ENCODE measurements around the gene VKORC1. TPM values are rescaled to one million over a fixed set of nuclear protein-coding genes. Genes with fewer than 3 reads are reported as not detected.

VKORC1 gene
- polyA plus RNA-seq, 1 donor: 51.8 TPM

DNA sequence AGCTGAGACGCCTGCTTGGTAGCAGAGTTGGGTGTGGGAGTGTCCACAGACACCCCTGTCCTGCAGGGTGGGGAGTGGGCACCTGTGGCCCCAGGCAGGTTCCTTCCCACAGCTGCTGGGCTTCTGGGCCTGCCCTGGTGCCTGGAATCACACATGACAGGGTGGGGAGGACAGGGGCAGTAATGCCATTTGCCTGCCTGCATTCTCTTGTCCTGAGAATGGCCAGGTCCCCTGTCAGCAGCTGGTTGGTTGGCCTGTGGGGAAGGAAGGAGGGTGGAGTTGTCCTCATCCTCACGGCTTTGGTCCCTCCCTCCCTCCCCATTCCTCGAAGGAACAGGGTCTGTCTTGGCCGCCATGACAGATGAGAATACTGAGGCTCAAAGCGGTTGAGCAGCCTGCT, 11.0 kb downstream of the VKORC1 start:
- WGBS (ENCODE audit: insufficient coverage, low lambda C conversion rate): no CpG with 5 or more reads among the region's 5 CpGs
- Histone ChIP-seq H3K27ac (ENCODE audit: low read length) (no peak overlapping the region), H3K36me3 (ENCODE audit: control insufficient read depth, insufficient read depth, low read length) (peaks cover 64% of the 10 kb centered on the region), H3K4me1 (ENCODE audit: control insufficient read depth, insufficient read depth, low read length) (no peaks in the 10 kb centered on the region), H3K9me3 (ENCODE audit: control insufficient read depth, low read depth, low read length) (peaks cover 7% of the 10 kb centered on the region), H3K4me3 (ENCODE audit: low read length) (no peak overlapping the region), H3K27me3 (ENCODE audit: control insufficient read depth, insufficient read depth, low read length) (no peaks in the 10 kb centered on the region)
- no peak for DNase-seq

DNA sequence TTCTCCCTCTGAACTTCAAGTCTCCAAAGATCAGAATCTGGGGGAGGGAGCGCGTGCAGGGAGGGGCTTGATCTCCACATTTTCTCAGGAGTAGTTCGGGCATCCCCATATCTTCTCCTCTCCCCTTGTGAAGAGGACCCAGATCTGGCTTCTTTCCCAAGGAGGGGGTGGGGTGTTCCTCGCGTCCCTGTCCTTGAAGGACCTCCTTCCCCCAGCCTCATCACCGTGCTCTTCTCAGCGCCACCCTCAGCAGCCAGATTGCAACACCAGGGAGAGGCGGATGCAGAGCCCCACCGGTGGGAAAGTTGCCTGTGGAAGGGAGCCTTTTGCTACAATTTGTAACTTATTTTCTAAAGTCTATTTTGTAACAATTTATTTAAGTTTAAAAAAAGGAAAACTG, 11.5 kb downstream of the VKORC1 start:
- Histone ChIP-seq H3K36me3 (ENCODE audit: control insufficient read depth, insufficient read depth, low read length) (peaks cover 69% of the 10 kb centered on the region), H3K4me1 (ENCODE audit: control insufficient read depth, insufficient read depth, low read length) (no peaks in the 10 kb centered on the region), H3K27ac (ENCODE audit: low read length) (no peak overlapping the region), H3K4me3 (ENCODE audit: low read length) (no peak overlapping the region), H3K9me3 (ENCODE audit: control insufficient read depth, low read depth, low read length) (peaks cover 9% of the 10 kb centered on the region), H3K27me3 (ENCODE audit: control insufficient read depth, insufficient read depth, low read length) (no peaks in the 10 kb centered on the region)
- no CpG with 5 or more reads among the region's 9 CpGs for WGBS (ENCODE audit: insufficient coverage, low lambda C conversion rate)
- no peak for DNase-seq

DNA sequence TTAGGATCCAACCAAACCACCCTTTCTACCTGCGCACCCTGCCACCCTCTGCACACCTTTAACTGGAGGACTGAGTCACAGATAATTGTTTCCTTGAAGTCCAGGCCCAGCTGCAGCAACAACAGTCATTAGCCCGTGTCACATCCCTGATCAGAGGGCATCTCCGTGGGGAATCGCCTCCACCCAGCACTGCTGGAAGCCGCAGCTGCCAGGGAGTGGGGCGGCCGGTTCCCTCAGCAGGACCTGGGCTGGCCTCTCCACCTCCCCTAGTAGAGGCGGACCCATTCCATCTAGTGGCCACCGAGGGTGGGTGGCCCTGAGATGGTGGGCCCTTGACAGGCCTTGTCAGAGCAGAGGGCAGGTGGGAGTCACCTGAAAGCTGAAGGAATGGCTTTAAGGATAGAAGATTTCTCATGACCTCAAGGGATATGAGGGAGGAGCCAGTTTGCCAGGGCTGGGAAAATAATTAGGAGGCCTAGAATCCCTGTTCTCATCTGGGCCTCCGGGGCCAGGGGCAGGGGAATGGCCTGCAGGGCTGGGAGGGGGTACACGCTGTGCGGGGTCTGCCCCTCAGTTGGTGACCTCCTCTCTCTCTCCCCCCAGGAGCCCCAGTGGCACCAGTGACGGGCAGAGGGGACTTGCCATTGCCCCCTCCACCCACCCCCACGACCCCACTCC, 12.1 kb downstream of the VKORC1 start:
- H3K36me3 ChIP-seq (ENCODE audit: control insufficient read depth, insufficient read depth, low read length): peaks cover 73% of the 10 kb centered on the region
- DNase-seq: no peak
- no CpG with 5 or more reads among the region's 14 CpGs for WGBS (ENCODE audit: insufficient coverage, low lambda C conversion rate)
- H3K27ac ChIP-seq (ENCODE audit: low read length): no peak overlapping the region
- no peaks in the 10 kb centered on the region for H3K4me1 ChIP-seq (ENCODE audit: control insufficient read depth, insufficient read depth, low read length)
- peaks cover 14% of the 10 kb centered on the region for H3K9me3 ChIP-seq (ENCODE audit: control insufficient read depth, low read depth, low read length)
- H3K4me3 ChIP-seq (ENCODE audit: low read length): no peak overlapping the region
- no peaks in the 10 kb centered on the region for H3K27me3 ChIP-seq (ENCODE audit: control insufficient read depth, insufficient read depth, low read length)

DNA sequence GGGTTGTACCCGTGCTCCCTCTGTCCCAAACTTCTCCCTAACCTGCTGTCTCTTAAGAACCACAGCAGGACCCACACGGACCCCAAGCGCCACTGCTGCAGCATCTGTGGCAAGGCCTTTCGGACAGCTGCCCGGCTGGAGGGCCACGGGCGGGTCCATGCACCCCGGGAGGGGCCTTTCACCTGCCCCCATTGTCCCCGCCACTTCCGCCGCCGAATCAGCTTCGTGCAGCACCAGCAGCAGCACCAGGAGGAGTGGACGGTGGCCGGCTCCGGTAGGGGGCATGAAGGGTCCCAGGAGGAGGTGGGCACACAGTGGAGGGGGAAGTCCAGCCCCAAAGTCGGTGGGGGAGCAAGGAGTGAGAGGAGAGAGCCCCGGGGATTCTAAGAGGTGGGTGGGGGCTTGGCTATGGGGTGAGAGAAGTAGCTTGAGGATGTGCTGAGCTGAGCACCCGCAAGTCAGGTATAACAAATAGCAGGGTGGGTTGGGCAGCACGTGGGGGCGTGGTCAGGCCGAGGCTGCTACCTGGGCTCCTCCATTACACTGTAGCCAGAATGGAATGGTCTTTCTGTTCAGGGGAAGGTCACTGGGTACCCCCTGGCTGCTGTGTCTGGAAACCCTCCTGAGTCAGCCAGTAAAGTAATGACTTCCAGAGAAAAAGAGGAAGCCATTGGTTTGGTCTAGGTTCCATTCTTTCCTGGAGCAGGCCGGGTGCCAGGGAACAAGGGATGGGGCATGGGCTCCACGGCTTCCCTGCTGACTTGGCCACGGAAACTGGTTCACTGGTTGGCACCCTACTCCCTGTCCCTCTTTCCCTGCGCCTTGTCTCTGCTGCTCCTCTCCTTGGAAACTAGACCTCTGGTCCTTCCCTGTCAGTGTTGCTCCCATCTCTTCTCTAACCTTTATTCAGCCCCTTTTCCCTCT, 12.9 kb downstream of the VKORC1 start:
- Histone ChIP-seq H3K36me3 (ENCODE audit: control insufficient read depth, insufficient read depth, low read length) (peaks cover 80% of the 10 kb centered on the region), H3K27ac (ENCODE audit: low read length) (no peak overlapping the region), H3K4me1 (ENCODE audit: control insufficient read depth, insufficient read depth, low read length) (no peaks in the 10 kb centered on the region), H3K27me3 (ENCODE audit: control insufficient read depth, insufficient read depth, low read length) (no peaks in the 10 kb centered on the region), H3K4me3 (ENCODE audit: low read length) (no peak overlapping the region), H3K9me3 (ENCODE audit: control insufficient read depth, low read depth, low read length) (peaks cover 14% of the 10 kb centered on the region)
- WGBS (ENCODE audit: insufficient coverage, low lambda C conversion rate): 90% methylated on average over 2 of the region's 26 CpGs
- no peak for DNase-seq

DNA sequence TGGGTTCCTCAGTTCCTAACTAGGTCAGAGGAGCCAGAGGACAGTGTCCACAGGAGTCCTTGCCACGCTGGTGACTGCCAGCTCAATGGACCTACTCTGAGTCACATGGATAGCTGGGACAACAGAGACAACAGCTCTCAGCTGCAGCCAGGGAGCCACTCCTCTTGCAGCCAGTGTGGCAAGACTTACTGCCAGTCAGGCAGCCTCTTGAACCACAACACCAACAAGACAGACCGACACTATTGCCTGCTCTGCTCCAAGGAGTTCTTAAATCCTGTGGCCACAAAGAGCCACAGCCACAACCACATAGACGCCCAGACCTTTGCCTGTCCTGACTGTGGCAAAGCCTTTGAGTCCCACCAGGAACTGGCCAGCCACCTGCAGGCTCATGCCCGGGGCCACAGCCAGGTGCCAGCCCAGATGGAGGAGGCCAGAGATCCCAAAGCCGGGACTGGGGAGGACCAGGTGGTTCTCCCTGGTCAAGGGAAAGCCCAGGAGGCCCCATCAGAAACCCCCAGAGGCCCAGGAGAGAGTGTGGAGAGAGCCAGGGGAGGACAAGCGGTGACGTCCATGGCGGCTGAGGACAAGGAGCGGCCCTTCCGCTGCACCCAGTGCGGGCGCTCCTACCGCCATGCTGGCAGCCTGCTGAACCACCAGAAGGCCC, 13.7 kb downstream of the VKORC1 start:
- no peak for DNase-seq
- Histone ChIP-seq H3K9me3 (ENCODE audit: control insufficient read depth, low read depth, low read length) (peaks cover 14% of the 10 kb centered on the region), H3K27me3 (ENCODE audit: control insufficient read depth, insufficient read depth, low read length) (no peaks in the 10 kb centered on the region), H3K36me3 (ENCODE audit: control insufficient read depth, insufficient read depth, low read length) (peaks cover 85% of the 10 kb centered on the region), H3K4me1 (ENCODE audit: control insufficient read depth, insufficient read depth, low read length) (no peaks in the 10 kb centered on the region), H3K27ac (ENCODE audit: low read length) (no peak overlapping the region), H3K4me3 (ENCODE audit: low read length) (no peak overlapping the region)
- WGBS (ENCODE audit: insufficient coverage, low lambda C conversion rate): no CpG with 5 or more reads among the region's 13 CpGs

DNA sequence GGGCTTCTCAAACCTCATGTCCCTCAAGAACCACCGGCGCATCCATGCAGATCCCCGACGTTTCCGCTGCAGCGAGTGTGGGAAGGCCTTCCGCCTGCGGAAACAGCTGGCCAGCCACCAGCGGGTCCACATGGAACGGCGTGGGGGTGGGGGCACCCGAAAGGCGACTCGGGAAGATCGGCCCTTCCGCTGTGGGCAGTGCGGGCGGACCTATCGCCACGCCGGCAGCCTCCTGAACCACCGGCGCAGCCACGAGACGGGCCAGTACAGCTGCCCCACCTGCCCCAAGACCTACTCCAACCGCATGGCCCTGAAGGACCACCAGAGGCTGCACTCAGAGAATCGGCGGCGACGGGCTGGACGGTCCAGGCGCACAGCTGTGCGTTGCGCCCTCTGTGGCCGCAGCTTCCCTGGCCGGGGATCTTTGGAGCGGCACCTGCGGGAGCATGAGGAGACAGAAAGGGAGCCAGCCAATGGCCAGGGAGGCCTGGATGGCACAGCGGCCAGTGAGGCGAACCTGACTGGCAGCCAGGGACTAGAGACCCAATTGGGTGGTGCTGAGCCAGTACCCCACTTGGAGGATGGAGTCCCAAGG, 14.5 kb downstream of the VKORC1 start:
- Histone ChIP-seq H3K4me1 (ENCODE audit: control insufficient read depth, insufficient read depth, low read length) (no peaks in the 10 kb centered on the region), H3K9me3 (ENCODE audit: control insufficient read depth, low read depth, low read length) (peaks cover 14% of the 10 kb centered on the region), H3K36me3 (ENCODE audit: control insufficient read depth, insufficient read depth, low read length) (peaks cover 82% of the 10 kb centered on the region), H3K4me3 (ENCODE audit: low read length) (no peak overlapping the region), H3K27ac (ENCODE audit: low read length) (no peak overlapping the region), H3K27me3 (ENCODE audit: control insufficient read depth, insufficient read depth, low read length) (no peaks in the 10 kb centered on the region)
- DNase-seq: no peak
- no CpG with 5 or more reads among the region's 40 CpGs for WGBS (ENCODE audit: insufficient coverage, low lambda C conversion rate)

DNA sequence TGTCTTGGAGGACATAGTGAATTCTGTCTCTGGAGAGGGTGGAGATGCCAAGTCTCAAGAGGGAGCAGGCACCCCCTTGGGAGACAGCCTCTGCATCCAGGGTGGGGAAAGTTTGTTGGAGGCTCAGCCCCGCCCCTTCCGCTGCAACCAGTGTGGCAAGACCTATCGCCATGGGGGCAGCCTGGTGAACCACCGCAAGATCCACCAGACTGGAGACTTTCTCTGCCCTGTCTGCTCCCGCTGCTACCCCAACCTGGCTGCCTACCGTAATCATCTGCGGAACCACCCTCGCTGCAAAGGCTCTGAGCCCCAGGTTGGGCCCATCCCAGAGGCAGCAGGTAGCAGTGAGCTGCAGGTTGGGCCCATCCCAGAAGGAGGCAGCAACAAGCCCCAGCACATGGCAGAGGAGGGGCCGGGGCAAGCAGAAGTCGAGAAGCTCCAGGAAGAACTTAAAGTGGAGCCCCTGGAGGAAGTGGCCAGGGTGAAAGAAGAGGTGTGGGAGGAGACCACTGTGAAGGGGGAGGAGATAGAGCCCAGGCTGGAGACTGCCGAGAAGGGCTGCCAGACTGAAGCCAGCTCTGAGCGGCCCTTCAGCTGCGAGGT, 15.2 kb downstream of the VKORC1 start:
- no peak for DNase-seq
- Histone ChIP-seq H3K4me3 (ENCODE audit: low read length) (no peak overlapping the region), H3K27me3 (ENCODE audit: control insufficient read depth, insufficient read depth, low read length) (no peaks in the 10 kb centered on the region), H3K27ac (ENCODE audit: low read length) (no peak overlapping the region), H3K36me3 (ENCODE audit: control insufficient read depth, insufficient read depth, low read length) (peaks cover 77% of the 10 kb centered on the region), H3K9me3 (ENCODE audit: control insufficient read depth, low read depth, low read length) (peaks cover 16% of the 10 kb centered on the region), H3K4me1 (ENCODE audit: control insufficient read depth, insufficient read depth, low read length) (no peaks in the 10 kb centered on the region)
- WGBS (ENCODE audit: insufficient coverage, low lambda C conversion rate): no CpG with 5 or more reads among the region's 13 CpGs

DNA sequence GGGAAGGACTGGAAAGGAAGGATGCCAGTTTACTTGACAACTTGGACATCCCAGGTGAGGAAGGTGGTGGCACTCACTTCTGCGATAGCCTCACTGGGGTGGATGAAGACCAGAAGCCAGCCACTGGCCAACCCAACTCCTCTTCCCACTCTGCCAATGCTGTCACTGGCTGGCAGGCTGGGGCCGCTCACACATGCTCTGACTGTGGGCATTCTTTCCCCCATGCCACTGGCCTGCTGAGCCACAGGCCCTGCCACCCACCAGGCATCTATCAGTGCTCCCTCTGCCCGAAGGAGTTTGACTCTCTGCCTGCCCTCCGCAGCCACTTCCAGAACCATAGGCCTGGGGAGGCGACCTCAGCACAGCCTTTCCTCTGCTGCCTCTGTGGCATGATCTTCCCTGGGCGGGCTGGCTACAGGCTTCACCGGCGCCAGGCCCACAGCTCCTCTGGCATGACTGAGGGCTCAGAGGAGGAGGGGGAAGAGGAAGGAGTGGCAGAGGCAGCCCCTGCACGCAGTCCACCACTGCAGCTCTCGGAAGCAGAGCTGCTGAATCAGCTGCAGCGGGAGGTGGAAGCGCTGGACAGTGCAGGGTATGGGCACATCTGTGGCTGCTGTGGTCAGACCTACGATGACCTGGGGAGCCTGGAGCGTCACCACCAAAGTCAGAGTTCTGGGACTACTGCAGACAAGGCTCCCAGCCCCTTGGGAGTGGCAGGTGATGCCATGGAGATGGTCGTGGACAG, 15.8 kb downstream of the VKORC1 start:
- Histone ChIP-seq H3K36me3 (ENCODE audit: control insufficient read depth, insufficient read depth, low read length) (peaks cover 70% of the 10 kb centered on the region), H3K4me1 (ENCODE audit: control insufficient read depth, insufficient read depth, low read length) (no peaks in the 10 kb centered on the region), H3K27me3 (ENCODE audit: control insufficient read depth, insufficient read depth, low read length) (no peaks in the 10 kb centered on the region)

DNA sequence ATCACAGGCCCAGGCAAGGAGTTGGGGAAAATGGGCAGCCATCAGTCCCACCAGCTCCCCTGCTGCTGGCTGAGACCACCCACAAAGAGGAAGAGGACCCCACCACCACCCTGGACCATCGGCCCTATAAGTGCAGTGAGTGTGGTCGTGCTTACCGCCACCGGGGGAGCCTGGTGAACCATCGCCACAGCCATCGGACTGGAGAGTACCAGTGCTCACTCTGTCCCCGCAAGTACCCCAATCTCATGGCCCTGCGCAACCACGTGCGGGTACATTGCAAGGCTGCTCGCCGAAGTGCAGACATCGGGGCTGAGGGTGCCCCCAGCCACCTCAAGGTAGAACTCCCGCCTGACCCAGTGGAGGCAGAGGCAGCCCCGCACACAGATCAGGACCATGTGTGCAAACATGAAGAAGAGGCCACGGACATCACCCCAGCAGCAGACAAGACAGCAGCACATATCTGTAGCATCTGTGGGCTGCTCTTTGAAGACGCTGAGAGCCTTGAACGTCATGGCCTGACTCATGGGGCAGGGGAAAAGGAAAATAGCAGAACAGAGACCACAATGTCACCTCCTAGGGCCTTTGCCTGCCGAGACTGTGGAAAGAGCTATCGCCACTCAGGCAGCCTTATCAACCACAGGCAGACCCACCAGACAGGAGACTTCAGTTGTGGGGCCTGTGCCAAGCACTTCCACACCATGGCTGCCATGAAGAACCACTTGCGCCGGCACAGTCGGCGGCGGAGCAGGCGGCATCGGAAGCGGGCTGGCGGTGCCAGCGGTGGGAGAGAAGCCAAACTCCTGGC, 16.8 kb downstream of the VKORC1 start:
- Histone ChIP-seq H3K27ac (ENCODE audit: low read length) (no peak overlapping the region), H3K4me3 (ENCODE audit: low read length) (no peak overlapping the region), H3K36me3 (ENCODE audit: control insufficient read depth, insufficient read depth, low read length) (peaks cover 66% of the 10 kb centered on the region), H3K27me3 (ENCODE audit: control insufficient read depth, insufficient read depth, low read length) (no peaks in the 10 kb centered on the region), H3K4me1 (ENCODE audit: control insufficient read depth, insufficient read depth, low read length) (peaks cover under 1% of the 10 kb centered on the region), H3K9me3 (ENCODE audit: control insufficient read depth, low read depth, low read length) (peaks cover 17% of the 10 kb centered on the region)
- no peak for DNase-seq
- no CpG with 5 or more reads among the region's 30 CpGs for WGBS (ENCODE audit: insufficient coverage, low lambda C conversion rate)

More for the DNA sequence above, 15.8 kb downstream of the VKORC1 start:
- DNase-seq: no peak
- no peak overlapping the region for H3K4me3 ChIP-seq (ENCODE audit: low read length)
- peaks cover 17% of the 10 kb centered on the region for H3K9me3 ChIP-seq (ENCODE audit: control insufficient read depth, low read depth, low read length)
- no peak overlapping the region for H3K27ac ChIP-seq (ENCODE audit: low read length)
- WGBS (ENCODE audit: insufficient coverage, low lambda C conversion rate): no CpG with 5 or more reads among the region's 15 CpGs

Data from large intestine (tissue), 3 donors.